K562 (cell line): ENCODE measurements around the gene CEP295NL.

Experiments
- CBX1 ChIP-seq: sonication (generic); IDR thresholded peaks from 2 replicates; pipeline ENCODE4 v1.6.1; 2016; ENCODE audit warnings: antibody characterized with exemption, low read depth, mild to moderate bottlenecking
- CCNT2 ChIP-seq: IDR thresholded peaks from 2 replicates; pipeline ENCODE4 v1.6.1; 2011; ENCODE audit warnings: borderline replicate concordance, low read depth, mild to moderate bottlenecking, moderate library complexity, mixed read lengths, low read length; ENCODE audit not compliant: insufficient read length; ENCODE audit errors: extremely low read depth
- CREB1 ChIP-seq, 2 experiments: sonication (generic) in 1 of 2; formaldehyde crosslinking in 1 of 2; IDR thresholded peaks; 2 replicates each; pipeline versions ENCODE4 v1.6.1 to v1.8.0; 2012 to 2022; ENCODE audit warnings: inconsistent platforms in 1 of 2, mild to moderate bottlenecking in 1 of 2, missing genetic modification reagents in 1 of 2, moderate library complexity in 1 of 2
- EWSR1 ChIP-seq: fragments of 450-650 bp; IDR thresholded peaks from 2 replicates; pipeline ENCODE4 v1.6.1; 2018; ENCODE audit warnings: borderline replicate concordance, mild to moderate bottlenecking, low read depth, moderate library complexity; ENCODE audit not compliant: partially characterized antibody
- KDM1A ChIP-seq, 2 experiments: fragments of 450-650 bp; IDR thresholded peaks; 2 replicates each; pipeline ENCODE4 v1.6.1; 2016; ENCODE audit warnings: mild to moderate bottlenecking in 2 of 2
- NFE2 ChIP-seq: IDR thresholded peaks from 2 replicates; pipeline ENCODE4 v1.6.1; 2014; ENCODE audit warnings: antibody characterized with exemption, low read depth
- PHF8 ChIP-seq: fragments of 200-600 bp; sonication (generic); IDR thresholded peaks from 2 replicates; pipeline ENCODE4 v1.6.1; 2012; ENCODE audit warnings: mixed run types, mild to moderate bottlenecking, inconsistent platforms, low read length, moderate library complexity, borderline replicate concordance
- POLR3G ChIP-seq: IDR thresholded peaks from 2 replicates; pipeline ENCODE4 v1.6.1; 2011; ENCODE audit not compliant: insufficient read length, insufficient replicate concordance; ENCODE audit errors: extremely low read depth
- PRPF4 ChIP-seq: fragments of 200-400 bp; formaldehyde crosslinking; IDR thresholded peaks from one replicate; pipeline ENCODE4 v1.6.1; 2017; ENCODE audit warnings: low read length, low read depth, mild to moderate bottlenecking; ENCODE audit not compliant: insufficient read depth, poor library complexity, severe bottlenecking
- RFX5 ChIP-seq: IDR thresholded peaks from 2 replicates; pipeline ENCODE4 v1.6.1; 2011; ENCODE audit warnings: low read depth, mild to moderate bottlenecking, improper control_type of control experiment, low read length
- ZNF124 ChIP-seq: sonication (generic); formaldehyde crosslinking; IDR thresholded peaks from 2 replicates; pipeline ENCODE4 v1.8.1; 2022; ENCODE audit warnings: missing genetic modification reagents
- ZNF589 ChIP-seq: fragments of 200-800 bp; sonication (Bioruptor generic); IDR thresholded peaks from 2 replicates; pipeline ENCODE4 v1.6.1; 2016; ENCODE audit warnings: low read depth, missing genetic modification characterization, missing compliant biosample characterization
- TF ChIP-seq, protein P1 (sequence below), 3 experiments: IDR thresholded peaks in 2 of 3; conservative IDR thresholded peaks in 1 of 3; 2 replicates each; pipeline ENCODE4 v1.5.1; 2011 to 2012; ENCODE audit warnings: low read length in 3 of 3, mild to moderate bottlenecking in 3 of 3, control low read depth in 2 of 3, improper control_type of control experiment in 1 of 3, inconsistent platforms in 1 of 3, low read depth in 1 of 3, mixed read lengths in 1 of 3, moderate library complexity in 1 of 3; ENCODE audit not compliant: insufficient read depth in 2 of 3

DNA sequence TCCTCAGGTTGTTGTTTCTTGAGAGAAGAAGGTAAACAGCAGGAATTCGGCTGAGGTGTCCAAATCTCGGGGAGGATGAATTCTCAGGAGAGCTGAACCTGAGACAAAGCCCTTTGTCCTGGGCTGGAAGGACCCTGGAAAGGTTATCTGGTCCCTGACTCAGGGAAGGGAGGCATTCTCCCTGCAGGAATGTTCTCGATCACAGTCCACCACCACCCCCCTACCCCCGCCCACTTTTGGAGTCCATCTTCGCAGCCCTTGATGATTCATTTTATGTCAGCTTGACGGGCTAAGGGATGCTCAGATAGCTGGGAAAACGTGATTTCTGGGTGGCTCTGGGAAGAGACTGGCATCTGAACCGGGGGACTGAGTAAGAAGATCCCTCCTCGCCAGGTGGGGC, 1.4 kb upstream of the CEP295NL start:
- TF ChIP-seq CBX1 (no peak), PRPF4 (no peak), EWSR1 (no peak), POLR3G (no peak), CCNT2 (no peak), CREB1 (IDR thresholded peaks at IDR 0.05) (no peak), CREB1 (CRISPR knock-in tag; IDR thresholded peaks at IDR 0.05) (no peak), ZNF589 (no peak), KDM1A (IDR thresholded peaks at IDR 0.05) (no peak), PHF8 (no peak), NFE2 (no peak), RFX5 (no peak), ZNF124 (no peak)
- TF ChIP-seq, protein P1, sequence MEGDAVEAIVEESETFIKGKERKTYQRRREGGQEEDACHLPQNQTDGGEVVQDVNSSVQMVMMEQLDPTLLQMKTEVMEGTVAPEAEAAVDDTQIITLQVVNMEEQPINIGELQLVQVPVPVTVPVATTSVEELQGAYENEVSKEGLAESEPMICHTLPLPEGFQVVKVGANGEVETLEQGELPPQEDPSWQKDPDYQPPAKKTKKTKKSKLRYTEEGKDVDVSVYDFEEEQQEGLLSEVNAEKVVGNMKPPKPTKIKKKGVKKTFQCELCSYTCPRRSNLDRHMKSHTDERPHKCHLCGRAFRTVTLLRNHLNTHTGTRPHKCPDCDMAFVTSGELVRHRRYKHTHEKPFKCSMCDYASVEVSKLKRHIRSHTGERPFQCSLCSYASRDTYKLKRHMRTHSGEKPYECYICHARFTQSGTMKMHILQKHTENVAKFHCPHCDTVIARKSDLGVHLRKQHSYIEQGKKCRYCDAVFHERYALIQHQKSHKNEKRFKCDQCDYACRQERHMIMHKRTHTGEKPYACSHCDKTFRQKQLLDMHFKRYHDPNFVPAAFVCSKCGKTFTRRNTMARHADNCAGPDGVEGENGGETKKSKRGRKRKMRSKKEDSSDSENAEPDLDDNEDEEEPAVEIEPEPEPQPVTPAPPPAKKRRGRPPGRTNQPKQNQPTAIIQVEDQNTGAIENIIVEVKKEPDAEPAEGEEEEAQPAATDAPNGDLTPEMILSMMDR (IDR thresholded peaks at IDR 0.05 in 2 of 3, conservative IDR thresholded peaks at IDR 0.05 in 1 of 3; ENCODE audit: insufficient read depth in 2 of 3, low read depth in 1 of 3, low read length in 3 of 3): no peak
